Renal cortical epithelial cell (primary cell): ENCODE results near the gene TMEM41A. TPM values are rescaled to one million over a fixed set of nuclear protein-coding genes. Genes with fewer than 3 reads are reported as not detected.
"Not testable (repeated sequence)": the region's sequence is repeated elsewhere in the genome, so short reads cannot be mapped to it uniquely, and the experiment has no call there.

Source experiments
- DNase-seq: peaks from one replicate; pipeline ENCODE4 v3.0.0-alpha.2; 2011; ENCODE audit warnings: low read depth
- total RNA-seq: library from RNA; depleted of rRNA; stranded (reverse); fragments of >200 nt; gene quantifications from 2 replicates; pipeline ENCODE4 v1.2.3, GENCODE V29; 2014

Gene TMEM41A
- total RNA-seq, 1 donor from 2014 or later: 19.3 TPM

DNA sequence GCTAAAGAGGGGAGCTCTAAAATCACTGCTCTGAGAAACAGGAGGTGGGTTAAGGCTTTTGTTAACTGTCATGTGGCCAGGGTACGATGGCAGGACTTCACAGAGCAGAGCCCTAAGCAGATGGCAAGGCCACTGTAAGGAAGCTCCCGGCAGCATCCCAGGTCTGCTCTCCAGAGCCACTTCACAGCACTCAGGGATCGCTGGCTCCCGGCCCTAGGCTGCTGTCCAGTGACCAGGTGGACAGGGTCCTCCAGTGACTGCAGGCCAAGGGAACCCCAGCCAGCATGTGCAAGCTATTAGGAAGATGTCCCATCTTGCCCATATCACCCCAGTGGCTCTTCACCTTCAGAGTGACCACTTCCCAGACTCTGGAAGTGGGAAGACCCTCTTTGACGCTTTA lies 10.4 kb downstream of the TMEM41A start:
- no peak for DNase-seq

DNA sequence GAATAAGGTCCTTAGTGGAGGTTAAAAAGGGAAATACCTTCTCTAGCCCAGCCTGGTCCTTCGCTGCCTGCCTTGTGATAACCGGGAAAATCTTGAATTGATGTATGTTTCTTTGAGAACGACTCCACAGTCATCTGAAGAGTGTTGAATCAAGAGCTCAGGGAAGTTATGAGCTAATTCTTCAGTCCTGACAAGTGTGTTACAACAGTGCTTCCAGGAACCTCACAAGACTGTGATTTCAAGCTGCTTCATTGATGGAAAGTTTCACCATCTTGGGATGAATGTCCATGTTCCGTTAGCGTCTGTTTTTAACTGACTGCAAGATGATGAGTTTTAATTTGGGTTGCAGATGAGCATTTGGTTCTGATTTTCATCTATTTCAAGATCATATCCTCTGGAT lies 12.4 kb downstream of the TMEM41A start:
- DNase-seq: no peak

GRCh38 chr3:185484296-185484695 lies 14.5 kb downstream of the TMEM41A start:
- DNase-seq: no peak

DNA sequence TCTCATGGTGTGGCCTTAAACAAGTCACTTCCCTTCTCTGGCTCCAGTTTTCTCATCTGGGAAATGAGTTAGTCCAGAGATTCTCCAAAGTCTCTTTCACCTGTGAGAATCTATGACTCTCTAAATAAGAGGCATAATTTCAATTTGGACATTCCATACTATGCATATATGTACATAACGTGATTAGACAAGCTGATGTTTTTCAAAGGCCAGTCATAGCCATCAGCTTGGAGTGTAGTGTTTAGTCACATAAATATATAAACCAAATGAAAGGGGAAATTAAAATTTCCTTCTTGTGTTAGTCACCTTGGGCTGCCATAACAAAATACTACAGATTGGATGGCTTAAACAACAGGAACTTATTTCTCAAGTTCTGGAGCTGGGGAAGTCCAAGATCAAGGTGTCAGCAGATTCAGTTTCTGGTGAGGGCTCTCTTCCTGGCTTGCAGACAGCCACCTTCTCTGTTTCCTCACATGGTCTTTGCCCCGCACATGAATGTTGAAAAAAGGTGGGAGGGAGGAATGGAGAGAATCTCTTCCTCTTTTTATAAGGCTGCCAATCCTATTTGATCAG lies 19.4 kb downstream of the TMEM41A start:
- DNase-seq: no peak

DNA sequence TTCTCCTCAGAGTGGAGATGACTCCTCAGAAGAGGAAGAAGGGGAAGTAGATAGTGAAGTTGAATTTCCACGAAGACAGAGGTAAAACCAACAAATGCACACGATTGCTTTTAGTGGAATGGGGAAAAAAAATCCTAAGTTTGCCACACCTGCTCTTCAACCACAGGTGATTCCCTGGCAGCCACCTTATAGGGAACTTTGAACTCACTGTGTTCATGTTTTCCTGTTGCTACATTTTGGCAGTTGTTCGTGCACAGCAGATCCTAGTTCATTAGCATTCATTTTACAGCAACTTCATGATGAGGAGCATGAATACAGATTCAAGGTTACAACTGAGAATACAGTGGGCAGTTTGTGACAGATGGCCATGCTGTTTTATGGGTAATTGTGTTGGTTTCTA lies 21.5 kb downstream of the TMEM41A start:
- no peak for DNase-seq

- DNase-seq: not testable (repeated sequence)
These were observed 23.9 kb downstream of the TMEM41A start for GRCh38 chr3:185474922-185475321.

DNA sequence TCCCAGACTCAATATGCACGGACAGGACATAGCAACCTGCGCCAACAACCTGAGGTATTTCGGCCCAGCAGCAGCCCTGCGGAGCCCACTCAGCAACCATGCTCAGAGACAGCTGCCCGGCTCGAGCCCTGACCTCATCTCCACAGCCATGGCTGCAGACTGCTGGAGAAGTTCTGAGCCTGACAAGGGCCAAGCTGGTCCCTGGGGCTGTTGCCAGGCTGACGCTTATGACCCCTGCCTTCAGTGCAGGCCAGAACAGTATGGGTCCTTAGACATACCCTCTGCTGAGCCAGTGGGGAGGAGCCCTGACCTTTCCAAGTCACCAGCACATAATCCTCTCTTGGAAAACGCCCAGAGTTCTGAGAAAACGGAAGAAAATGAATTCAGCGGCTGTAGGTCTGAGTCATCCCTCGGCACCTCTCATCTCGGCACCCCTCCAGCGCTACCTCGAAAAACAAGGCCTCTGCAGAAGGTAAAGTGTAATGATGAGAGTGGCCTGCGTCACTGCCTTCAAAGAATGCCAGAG lies 25.5 kb downstream of the TMEM41A start:
- no peak for DNase-seq

- no peak for DNase-seq
These were observed 28.5 kb downstream of the TMEM41A start for GRCh38 chr3:185470323-185470722.

DNA sequence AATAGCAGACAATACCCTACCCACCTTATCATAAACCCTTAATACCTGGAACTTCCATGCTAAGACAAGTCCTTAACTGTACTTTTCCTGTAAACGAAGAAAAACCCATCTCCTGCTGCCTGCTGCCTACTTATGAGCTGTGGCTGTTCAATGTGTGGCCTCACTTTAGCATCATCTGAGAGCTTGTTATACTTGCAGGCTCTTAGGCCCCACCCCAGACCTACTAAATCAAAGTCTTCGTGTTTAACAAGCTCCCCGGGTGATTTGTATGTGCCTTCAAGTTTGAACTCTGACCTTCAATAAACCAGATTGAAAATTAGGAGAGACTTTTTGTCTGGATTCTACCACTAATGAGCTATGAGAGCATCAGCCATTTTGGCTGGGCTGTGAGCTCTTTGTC lies 29.3 kb downstream of the TMEM41A start:
- no peak for DNase-seq

DNA sequence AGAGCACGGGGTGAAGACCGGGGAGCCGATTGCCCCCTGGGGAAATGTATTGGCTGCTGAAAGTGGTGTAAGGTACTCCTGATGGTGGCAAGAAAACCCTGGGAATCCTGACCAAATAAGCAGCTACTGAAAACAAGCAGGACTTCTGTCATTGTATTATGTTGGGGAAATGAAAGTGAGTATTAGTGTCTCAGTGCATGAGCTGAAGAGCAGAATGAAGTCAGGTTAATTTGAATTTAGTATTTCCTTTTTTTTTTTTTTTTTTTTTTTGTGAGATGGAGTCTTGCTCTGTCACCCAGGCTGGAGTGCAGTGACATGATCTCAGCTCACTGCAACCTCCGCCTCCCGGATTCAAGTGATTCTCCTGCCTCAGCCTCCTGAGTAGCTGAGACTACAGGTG lies 32.7 kb downstream of the TMEM41A start:
- not testable (repeated sequence) for DNase-seq

DNA sequence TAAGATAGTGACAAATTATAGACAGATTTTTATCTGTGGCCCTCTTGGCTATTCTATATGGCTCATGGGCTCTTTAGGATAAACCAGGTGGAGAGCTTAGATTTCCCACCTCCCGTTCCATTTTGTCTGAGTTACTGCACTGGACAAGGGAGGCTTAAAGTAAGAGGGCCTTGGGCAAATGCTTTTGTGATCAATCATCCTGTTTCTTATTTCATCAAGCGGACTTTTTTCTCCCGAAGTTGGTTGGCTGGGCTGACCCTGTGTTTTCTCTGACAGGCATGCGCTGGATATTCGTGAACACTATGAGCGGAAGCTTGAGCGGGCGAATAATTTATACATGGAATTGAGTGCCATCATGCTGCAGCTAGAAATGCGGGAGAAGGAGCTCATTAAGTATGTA lies 33.4 kb downstream of the TMEM41A start:
- no peak for DNase-seq

- peak; percentile 40 for DNase-seq
These were observed 38.0 kb downstream of the TMEM41A start for GRCh38 chr3:185460719-185461350.

DNA sequence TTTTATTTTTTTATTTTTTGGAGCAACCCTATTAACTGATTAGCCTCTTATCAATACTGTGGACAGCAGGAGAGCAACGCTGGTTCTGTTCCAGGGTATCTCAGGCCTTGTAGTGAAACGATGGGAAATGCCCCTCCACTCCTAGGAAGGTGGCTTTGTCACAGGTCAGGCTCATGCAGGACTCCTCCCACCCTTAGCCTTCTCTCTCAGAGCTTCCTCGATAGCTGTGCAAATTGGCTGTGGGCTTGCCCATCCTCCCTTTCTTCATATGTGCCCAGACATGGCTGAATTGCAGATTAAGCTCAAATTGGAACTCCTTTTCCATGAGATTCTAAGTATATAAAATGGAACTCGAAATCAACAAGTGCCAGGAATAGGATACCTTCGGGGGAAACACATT lies 38.5 kb downstream of the TMEM41A start:
- DNase-seq: no peak

DNA sequence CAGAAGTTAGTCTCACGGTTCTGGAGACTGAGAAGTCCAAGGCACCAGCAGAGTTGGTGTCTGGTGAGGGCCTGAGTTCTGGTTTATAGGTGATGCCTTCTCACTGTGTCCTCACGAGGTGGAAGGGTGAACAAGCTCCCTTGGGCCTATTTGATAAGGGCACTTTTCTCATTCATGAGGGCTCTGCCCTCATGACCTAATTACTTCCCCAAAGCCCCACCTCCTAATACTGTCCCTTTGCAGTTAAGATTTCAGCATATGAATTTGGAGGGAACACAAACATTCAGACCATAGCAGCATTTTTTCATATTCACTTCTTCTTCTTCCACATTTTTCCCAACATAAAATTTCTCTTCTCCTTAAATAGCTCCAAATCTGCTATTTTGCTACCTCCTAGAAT lies 41.5 kb downstream of the TMEM41A start:
- DNase-seq: no peak

GRCh38 chr3:185451432-185451831 lies 47.4 kb downstream of the TMEM41A start:
- not testable (repeated sequence) for DNase-seq

DNA sequence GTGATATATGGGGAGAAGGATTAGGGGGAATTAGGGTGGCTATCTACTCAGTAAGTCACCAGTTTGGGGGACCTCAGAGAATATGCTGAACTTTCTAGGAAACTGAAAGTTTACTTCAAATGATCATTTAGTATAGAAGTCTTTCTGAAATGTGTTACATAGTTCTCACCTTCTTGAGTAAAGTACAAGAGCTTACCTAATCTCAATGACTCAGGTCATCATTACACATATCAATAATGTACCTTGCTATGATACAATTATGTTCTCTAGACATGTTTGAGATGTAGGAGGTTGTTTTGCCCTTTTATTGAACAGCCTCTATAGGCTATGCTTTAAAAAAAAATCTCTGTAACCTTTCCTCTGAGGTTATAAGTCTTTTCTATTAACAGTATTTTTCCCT lies 50.7 kb downstream of the TMEM41A start:
- DNase-seq: no peak

- no peak for DNase-seq
These were observed 54.5 kb downstream of the TMEM41A start for GRCh38 chr3:185444329-185444728.

DNA sequence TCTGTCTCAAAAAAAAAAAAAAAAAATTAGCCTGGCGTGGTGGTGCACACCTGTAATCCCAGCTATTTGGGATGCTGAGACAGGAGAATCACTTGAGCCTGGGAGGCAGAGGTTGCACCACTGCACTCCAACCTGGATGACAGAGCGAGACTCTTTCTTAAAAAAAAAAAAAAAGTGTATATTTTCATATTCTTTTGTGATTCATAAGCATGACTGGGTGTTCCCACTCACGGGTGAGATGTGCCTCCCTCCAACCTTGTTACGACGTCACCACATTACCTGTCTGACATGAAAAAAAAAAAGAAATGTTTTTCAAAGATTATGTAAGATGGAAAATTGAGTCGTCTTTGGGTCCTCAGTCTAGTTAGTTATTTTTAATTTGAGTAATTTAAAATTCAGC lies 56.8 kb downstream of the TMEM41A start:
- no peak for DNase-seq

DNA sequence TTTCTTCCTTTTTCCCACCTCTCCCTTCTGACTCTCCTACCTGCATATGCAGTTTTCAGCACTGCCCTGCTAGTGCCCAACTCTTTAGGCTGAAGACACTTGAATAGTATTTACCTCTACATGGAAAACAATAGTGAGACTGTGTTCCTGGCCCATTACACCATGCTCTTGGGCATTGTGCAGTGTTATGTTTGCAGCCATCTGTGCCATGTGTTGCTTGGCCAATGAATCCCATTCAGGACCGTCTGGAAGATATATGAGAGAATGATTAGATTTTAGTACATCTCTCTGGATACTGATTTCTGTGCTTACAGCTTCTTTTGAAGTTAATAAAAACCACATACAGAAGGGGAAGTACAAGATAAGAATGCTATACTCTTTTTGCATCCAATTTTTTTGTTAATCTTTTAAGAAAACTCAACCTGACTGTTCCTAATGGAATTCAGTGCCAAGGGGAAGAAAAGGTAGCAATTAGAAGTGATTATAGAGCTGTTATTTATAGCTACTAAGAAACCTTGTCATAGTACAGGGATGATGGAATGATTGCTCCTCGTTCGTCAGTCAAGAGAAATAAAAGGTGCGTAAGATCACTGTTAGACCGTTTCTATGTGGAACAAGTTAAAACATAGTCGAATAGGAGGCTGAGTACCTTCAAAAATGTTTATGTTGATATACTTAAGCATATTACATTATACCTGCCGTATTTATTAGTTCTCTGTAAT lies 58.9 kb downstream of the TMEM41A start:
- DNase-seq: no peak
